ENCODE results near the gene THSD7A. TPM values are rescaled to one million over a fixed set of nuclear protein-coding genes. Genes with fewer than 3 reads are reported as not detected.

THSD7A gene
- total RNA-seq, 2 experiments from 2014 or later, result not detected

GRCh38 chr7:11767148-11767547, 64.8 kb downstream of the THSD7A start:
- DNase-seq, result no peak
- no peak for ATAC-seq
- no peaks in the 10 kb centered on the region for H3K36me3 Mint-ChIP-seq (ENCODE audit: low read depth)
- no peaks in the 10 kb centered on the region for H3K4me1 Mint-ChIP-seq (ENCODE audit: low read depth)
- intact Hi-C loops (cut with micrococcal nuclease), result no loop called here
- no peaks in the 10 kb centered on the region for H3K9me3 Mint-ChIP-seq
- TF ChIP-seq CTCF (IDR thresholded peaks at IDR 0.05), result no peak
- no peak overlapping the region for H3K4me3 Mint-ChIP-seq
- ChIA-PET CTCF (no interaction called here), POLR2A (no interaction called here)
- no peaks in the 10 kb centered on the region for H3K27me3 Mint-ChIP-seq
- H3K27ac Mint-ChIP-seq, result no peak overlapping the region

GRCh38 chr7:11760372-11760771, 71.6 kb downstream of the THSD7A start:
- CTCF ChIA-PET, result no interaction called here
- Mint-ChIP-seq H3K9me3 (no peaks in the 10 kb centered on the region), H3K4me1 (ENCODE audit: low read depth) (no peaks in the 10 kb centered on the region), H3K4me3 (no peak overlapping the region), H3K36me3 (ENCODE audit: low read depth) (no peaks in the 10 kb centered on the region), H3K27ac (no peak overlapping the region), H3K27me3 (no peaks in the 10 kb centered on the region)
- no peak for DNase-seq
- intact Hi-C loops (cut with micrococcal nuclease), result no loop called here
- no peak for ATAC-seq
- no peak for TF ChIP-seq CTCF (IDR thresholded peaks at IDR 0.05)
- POLR2A ChIA-PET, result no interaction called here

- ATAC-seq (no peak), DNase-seq (no peak)
- intact Hi-C loops (cut with micrococcal nuclease), result no loop called here
- no peaks in the 10 kb centered on the region for H3K9me3 Mint-ChIP-seq
- no peak overlapping the region for H3K4me3 Mint-ChIP-seq
- H3K27me3 Mint-ChIP-seq, result no peaks in the 10 kb centered on the region
- ChIA-PET POLR2A (no interaction called here), CTCF (no interaction called here)
- no peak overlapping the region for H3K27ac Mint-ChIP-seq
- no peaks in the 10 kb centered on the region for H3K36me3 Mint-ChIP-seq (ENCODE audit: low read depth)
- TF ChIP-seq CTCF (IDR thresholded peaks at IDR 0.05), result no peak
- no peaks in the 10 kb centered on the region for H3K4me1 Mint-ChIP-seq (ENCODE audit: low read depth)
Observed at GRCh38 chr7:11758627-11759111, 73.3 kb downstream of the THSD7A start.

- no peaks in the 10 kb centered on the region for H3K9me3 Mint-ChIP-seq
- H3K27me3 Mint-ChIP-seq, result no peaks in the 10 kb centered on the region
- no peak for ATAC-seq
- H3K4me3 Mint-ChIP-seq, result no peak overlapping the region
- no peak for TF ChIP-seq CTCF (IDR thresholded peaks at IDR 0.05)
- H3K27ac Mint-ChIP-seq, result no peak overlapping the region
- DNase-seq, result no peak
- intact Hi-C loops (cut with micrococcal nuclease), result no loop called here
- no peaks in the 10 kb centered on the region for H3K4me1 Mint-ChIP-seq (ENCODE audit: low read depth)
- CTCF ChIA-PET, result no interaction called here
- H3K36me3 Mint-ChIP-seq (ENCODE audit: low read depth), result no peaks in the 10 kb centered on the region
- POLR2A ChIA-PET, result no interaction called here
Observed at GRCh38 chr7:11757153-11757552, 74.8 kb downstream of the THSD7A start.

- no peak for TF ChIP-seq CTCF (IDR thresholded peaks at IDR 0.05)
- H3K9me3 Mint-ChIP-seq, result no peaks in the 10 kb centered on the region
- DNase-seq (no peak), ATAC-seq (no peak)
- no peaks in the 10 kb centered on the region for H3K27me3 Mint-ChIP-seq
- POLR2A ChIA-PET, result no interaction called here
- H3K4me1 Mint-ChIP-seq (ENCODE audit: low read depth), result no peaks in the 10 kb centered on the region
- CTCF ChIA-PET, result no interaction called here
- intact Hi-C loops (cut with micrococcal nuclease), result no loop called here
- no peak overlapping the region for H3K27ac Mint-ChIP-seq
- no peak overlapping the region for H3K4me3 Mint-ChIP-seq
- no peaks in the 10 kb centered on the region for H3K36me3 Mint-ChIP-seq (ENCODE audit: low read depth)
Observed at GRCh38 chr7:11754933-11755332, 77.1 kb downstream of the THSD7A start.

Data from activated CD8-positive, alpha-beta T cell treated with anti-CD3 and anti-CD28 coated beads for 36 hours (primary cell).